Osteoblast (primary cell): ENCODE data around the gene NAT14. TPM values are rescaled to one million over a fixed set of nuclear protein-coding genes. Genes with fewer than 3 reads are reported as not detected.
A peak's percentile ranks its signal among the peaks of the same experiment; 100 is the strongest.

Source experiments
- DNase-seq: peaks from one replicate; pipeline ENCODE4 v3.0.0; 2011; ENCODE audit warnings: low spot score, mixed read lengths; ENCODE audit not compliant: insufficient read length; ENCODE audit errors: missing footprints
- H2AFZ ChIP-seq: 2 replicates; pipeline ENCODE4 v1.6.0; 2011; ENCODE audit warnings: mild to moderate bottlenecking, low read length
- H3K27ac ChIP-seq: 2 replicates; pipeline ENCODE4 v1.5.1; 2011; ENCODE audit warnings: mild to moderate bottlenecking, low read depth, low read length, moderate library complexity
- H3K27me3 ChIP-seq: 2 replicates; pipeline ENCODE4 v1.6.0; 2012; ENCODE audit warnings: mild to moderate bottlenecking, control low read depth, inconsistent platforms, low read length, moderate library complexity; ENCODE audit not compliant: insufficient read depth
- H3K36me3 ChIP-seq: 2 replicates; pipeline ENCODE4 v1.5.1; 2011; ENCODE audit warnings: mild to moderate bottlenecking, low read length, control low read depth, moderate library complexity; ENCODE audit not compliant: insufficient read depth
- H3K4me1 ChIP-seq: 2 replicates; pipeline ENCODE4 v1.5.1; 2011; ENCODE audit warnings: mild to moderate bottlenecking, low read length, control low read depth, moderate library complexity; ENCODE audit not compliant: insufficient read depth
- H3K4me2 ChIP-seq: 2 replicates; pipeline ENCODE4 v1.6.0; 2011; ENCODE audit warnings: mild to moderate bottlenecking, low read length; ENCODE audit not compliant: insufficient read depth
- H3K4me3 ChIP-seq: fragments of 200-600 bp; sonication (generic); 3 replicates; pipeline ENCODE4 v1.5.1; 2012; ENCODE audit warnings: mild to moderate bottlenecking, low read length, inconsistent platforms; ENCODE audit not compliant: insufficient read depth
- H3K79me2 ChIP-seq: 2 replicates; pipeline ENCODE4 v1.6.0; 2012; ENCODE audit warnings: mild to moderate bottlenecking, low read length, control low read depth, inconsistent platforms; ENCODE audit not compliant: insufficient read depth
- H3K9me3 ChIP-seq: 2 replicates; pipeline ENCODE4 v1.5.1; 2011; ENCODE audit warnings: low read depth, low read length, control low read depth
- H4K20me1 ChIP-seq: 2 replicates; pipeline ENCODE4 v1.6.0; 2012; ENCODE audit warnings: mild to moderate bottlenecking, low read length, control low read depth; ENCODE audit not compliant: insufficient read depth
- CTCF ChIP-seq: IDR thresholded peaks from 2 replicates; pipeline ENCODE4 v1.5.1; 2011; ENCODE audit warnings: mild to moderate bottlenecking, low read depth, low read length, moderate library complexity; ENCODE audit errors: extremely low read depth
- total RNA-seq: library from RNA; depleted of rRNA; stranded (reverse); fragments of >200 nt; gene quantifications from 2 replicates; pipeline ENCODE4 v1.2.3, GENCODE V29; 2012

The NAT14 gene
- total RNA-seq, 1 donor: 11.2 TPM

DNA sequence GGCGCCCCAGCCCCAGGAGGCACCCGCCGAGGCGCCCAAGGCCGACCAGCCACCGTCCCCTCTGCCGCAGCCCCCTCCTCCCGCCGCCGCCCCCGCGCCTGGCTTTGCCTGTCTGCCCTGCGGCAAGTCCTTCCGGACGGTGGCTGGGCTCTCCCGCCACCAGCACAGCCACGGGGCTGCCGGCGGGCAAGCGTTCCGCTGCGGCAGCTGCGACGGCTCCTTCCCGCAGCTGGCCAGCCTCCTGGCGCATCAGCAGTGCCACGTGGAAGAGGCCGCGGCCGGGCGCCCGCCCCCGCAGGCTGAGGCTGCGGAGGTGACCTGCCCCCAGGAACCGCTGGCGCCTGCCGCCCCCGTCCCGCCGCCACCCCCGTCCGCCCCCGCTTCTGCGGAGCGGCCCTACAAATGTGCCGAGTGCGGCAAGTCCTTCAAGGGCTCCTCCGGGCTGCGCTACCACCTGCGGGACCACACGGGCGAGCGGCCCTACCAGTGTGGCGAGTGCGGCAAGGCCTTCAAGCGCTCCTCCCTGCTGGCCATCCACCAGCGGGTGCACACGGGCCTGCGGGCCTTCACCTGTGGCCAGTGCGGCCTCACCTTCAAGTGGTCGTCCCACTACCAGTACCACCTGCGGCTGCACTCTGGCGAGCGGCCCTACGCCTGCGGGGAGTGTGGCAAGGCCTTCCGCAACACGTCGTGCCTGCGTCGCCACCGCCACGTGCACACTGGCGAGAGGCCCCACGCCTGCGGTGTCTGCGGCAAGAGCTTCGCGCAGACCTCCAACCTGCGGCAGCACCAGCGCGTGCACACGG is 2.6 kb upstream of the NAT14 start:
- Histone ChIP-seq H3K27ac (no peak overlapping the region), H4K20me1 (no peaks in the 10 kb centered on the region), H3K79me2 (peaks cover 47% of the 10 kb centered on the region), H3K36me3 (peaks cover 7% of the 10 kb centered on the region), H3K4me2 (no peak overlapping the region), H3K27me3 (no peaks in the 10 kb centered on the region), H3K4me1 (peaks cover 31% of the 10 kb centered on the region), H3K4me3 (no peak overlapping the region), H3K9me3 (no peaks in the 10 kb centered on the region), H2AFZ (no peak overlapping the region)
- no peak for TF ChIP-seq CTCF
- DNase-seq: peak; percentile 62

DNA sequence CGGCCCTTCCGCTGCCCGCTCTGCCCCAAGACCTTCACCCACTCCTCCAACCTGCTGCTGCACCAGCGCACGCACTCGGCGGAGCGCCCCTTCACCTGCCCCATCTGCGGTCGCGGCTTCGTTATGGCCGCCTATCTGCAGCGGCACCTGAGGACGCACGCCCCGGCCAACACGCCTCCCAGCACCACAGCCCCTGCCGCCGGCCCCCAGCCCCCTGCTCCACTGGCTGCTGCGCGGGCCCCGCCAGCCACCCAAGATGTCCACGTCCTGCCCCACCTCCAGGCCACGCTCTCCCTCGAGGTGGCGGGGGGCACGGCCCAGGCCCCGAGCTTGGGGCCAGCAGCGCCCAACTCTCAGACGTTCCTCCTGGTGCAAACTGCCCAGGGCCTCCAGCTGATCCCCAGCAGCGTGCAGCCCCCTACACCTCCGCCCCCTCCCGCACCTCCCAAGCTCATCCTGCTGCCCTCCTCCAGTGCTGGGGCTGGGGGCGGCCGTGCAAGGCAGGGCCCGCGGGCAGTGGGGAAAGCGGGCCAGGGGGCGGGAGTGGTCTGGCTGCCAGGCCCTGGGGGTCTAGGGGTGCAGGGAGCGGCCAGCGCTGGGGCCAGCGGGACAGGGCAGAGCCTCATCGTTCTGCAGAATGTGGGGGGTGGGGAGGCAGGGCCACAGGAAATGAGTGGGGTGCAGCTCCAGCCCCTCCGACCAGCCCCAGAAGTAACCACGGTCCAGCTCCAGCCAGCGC is 1.9 kb upstream of the NAT14 start:
- TF ChIP-seq CTCF: no peak
- H3K36me3 ChIP-seq: peaks cover 7% of the 10 kb centered on the region
- H2AFZ ChIP-seq: no peak overlapping the region
- H4K20me1 ChIP-seq: no peaks in the 10 kb centered on the region
- H3K79me2 ChIP-seq: peaks cover 41% of the 10 kb centered on the region
- no peak overlapping the region for H3K27ac ChIP-seq
- H3K4me1 ChIP-seq: peaks cover 32% of the 10 kb centered on the region
- no peak overlapping the region for H3K4me3 ChIP-seq
- peak; percentile 60 for DNase-seq
- H3K4me2 ChIP-seq: no peak overlapping the region
- no peaks in the 10 kb centered on the region for H3K27me3 ChIP-seq
- no peaks in the 10 kb centered on the region for H3K9me3 ChIP-seq

GRCh38 chr19:55483706-55484592 is 1.0 kb upstream of the NAT14 start:
- DNase-seq: peak; percentile 85
- Histone ChIP-seq H3K4me1 (peaks cover 37% of the 10 kb centered on the region), H3K4me2 (peak overlapping the region; percentile 88), H3K9me3 (no peaks in the 10 kb centered on the region), H3K27me3 (no peaks in the 10 kb centered on the region), H3K36me3 (peaks cover 7% of the 10 kb centered on the region), H2AFZ (no peak overlapping the region), H3K4me3 (peak overlapping the region; percentile 87), H3K27ac (peak overlapping the region; percentile 99), H3K79me2 (peaks cover 33% of the 10 kb centered on the region), H4K20me1 (no peaks in the 10 kb centered on the region)
- TF ChIP-seq CTCF: no peak
